HCT116 (cell line): Measurements from ENCODE around the gene YLPM1.

Source experiments
- CTCF ChIP-seq, 3 experiments: fragments of 200-600 bp in 1 of 3; sonication (generic) in 1 of 3; IDR thresholded peaks in 2 of 3; conservative IDR thresholded peaks in 1 of 3; 2 replicates each; pipeline ENCODE4 v1.5.1; 2012 to 2017; ENCODE audit warnings: low read depth in 2 of 3, low read length in 2 of 3, antibody characterized with exemption in 1 of 3, borderline replicate concordance in 1 of 3, control low read depth in 1 of 3, mild to moderate bottlenecking in 1 of 3, mixed read lengths in 1 of 3, mixed run types in 1 of 3, moderate library complexity in 1 of 3; ENCODE audit not compliant: insufficient read depth in 1 of 3
- EZH2 ChIP-seq: fragments of 200-600 bp; sonication (generic); IDR thresholded peaks from 2 replicates; pipeline ENCODE4 v1.6.1; 2017; ENCODE audit warnings: antibody characterized with exemption, mixed run types
- FOSL1 ChIP-seq: IDR thresholded peaks from 2 replicates; pipeline ENCODE4 v1.6.1; 2012; ENCODE audit warnings: low read depth
- POLR2A ChIP-seq: IDR thresholded peaks from 2 replicates; pipeline ENCODE4 v1.7.0; 2011; ENCODE audit warnings: borderline replicate concordance; ENCODE audit not compliant: insufficient read depth, insufficient read length; ENCODE audit errors: extremely low read depth
- POLR2AphosphoS5 ChIP-seq: IDR thresholded peaks from 2 replicates; pipeline ENCODE4 v1.6.1; 2011; ENCODE audit warnings: mild to moderate bottlenecking, low read depth, low read length, moderate library complexity
- REST ChIP-seq: IDR thresholded peaks from 2 replicates; pipeline ENCODE4 v1.6.1; 2012; ENCODE audit warnings: low read depth
- SIN3A ChIP-seq: IDR thresholded peaks from 2 replicates; pipeline ENCODE4 v1.6.1; 2012; ENCODE audit warnings: low read depth
- SRF ChIP-seq: IDR thresholded peaks from 2 replicates; pipeline ENCODE4 v1.6.1; 2012; ENCODE audit warnings: low read depth
- TCF7L2 ChIP-seq: IDR thresholded peaks from 2 replicates; pipeline ENCODE4 v1.7.0; 2011; ENCODE audit warnings: borderline replicate concordance, inconsistent platforms; ENCODE audit not compliant: insufficient read depth, insufficient read length; ENCODE audit errors: extremely low read depth

GRCh38 chr14:74732387-74732786 is 30.7 kb upstream of the YLPM1 start:
- no peak for TF ChIP-seq CTCF (IDR thresholded peaks at IDR 0.05 in 2 of 3, conservative IDR thresholded peaks at IDR 0.05 in 1 of 3; ENCODE audit: borderline replicate concordance in 1 of 3, insufficient read depth in 1 of 3, low read depth in 2 of 3, low read length in 2 of 3)
- no peak for TF ChIP-seq POLR2AphosphoS5
- no peak for TF ChIP-seq POLR2A
- no peak for TF ChIP-seq EZH2
- TF ChIP-seq FOSL1: no peak
- TF ChIP-seq SIN3A: no peak
- no peak for TF ChIP-seq TCF7L2
- no peak for TF ChIP-seq REST
- no peak for TF ChIP-seq SRF
